HCT116 (cell line): ENCODE measurements around the gene CSHL1.
"Not testable (repeated sequence)": the region's sequence is repeated elsewhere in the genome, so short reads cannot be mapped to it uniquely, and the experiment has no call there.

Experiments
- CEBPB ChIP-seq: IDR thresholded peaks from 2 replicates; pipeline ENCODE4 v1.6.1; 2012; ENCODE audit warnings: low read depth
- EZH2 ChIP-seq: fragments of 200-600 bp; sonication (generic); IDR thresholded peaks from 2 replicates; pipeline ENCODE4 v1.6.1; 2017; ENCODE audit warnings: antibody characterized with exemption, mixed run types
- EZH2phosphoT487 ChIP-seq: fragments of 200-600 bp; IDR thresholded peaks from 2 replicates; pipeline ENCODE4 v1.6.1; 2018; ENCODE audit warnings: antibody characterized with exemption, borderline replicate concordance
- MAX ChIP-seq: IDR thresholded peaks from 2 replicates; pipeline ENCODE4 v1.6.1; 2012
- POLR2A ChIP-seq: IDR thresholded peaks from 2 replicates; pipeline ENCODE4 v1.7.0; 2011; ENCODE audit warnings: borderline replicate concordance; ENCODE audit not compliant: insufficient read depth, insufficient read length; ENCODE audit errors: extremely low read depth
- REST ChIP-seq: IDR thresholded peaks from 2 replicates; pipeline ENCODE4 v1.6.1; 2012; ENCODE audit warnings: low read depth
- SRF ChIP-seq: IDR thresholded peaks from 2 replicates; pipeline ENCODE4 v1.6.1; 2012; ENCODE audit warnings: low read depth
- TCF7L2 ChIP-seq: IDR thresholded peaks from 2 replicates; pipeline ENCODE4 v1.7.0; 2011; ENCODE audit warnings: borderline replicate concordance, inconsistent platforms; ENCODE audit not compliant: insufficient read depth, insufficient read length; ENCODE audit errors: extremely low read depth
- TF ChIP-seq, protein P1 (sequence below), 3 experiments: fragments of 200-600 bp in 1 of 3; sonication (generic) in 1 of 3; IDR thresholded peaks in 2 of 3; conservative IDR thresholded peaks in 1 of 3; 2 replicates each; pipeline ENCODE4 v1.5.1; 2012 to 2017; ENCODE audit warnings: low read depth in 2 of 3, low read length in 2 of 3, antibody characterized with exemption in 1 of 3, borderline replicate concordance in 1 of 3, control low read depth in 1 of 3, mild to moderate bottlenecking in 1 of 3, mixed read lengths in 1 of 3, mixed run types in 1 of 3, moderate library complexity in 1 of 3; ENCODE audit not compliant: insufficient read depth in 1 of 3
- TF ChIP-seq, protein P2 (sequence below): IDR thresholded peaks from 2 replicates; pipeline ENCODE4 v1.6.1; 2011; ENCODE audit warnings: mild to moderate bottlenecking, low read length, moderate library complexity; ENCODE audit not compliant: insufficient replicate concordance; ENCODE audit errors: extremely low read depth

DNA sequence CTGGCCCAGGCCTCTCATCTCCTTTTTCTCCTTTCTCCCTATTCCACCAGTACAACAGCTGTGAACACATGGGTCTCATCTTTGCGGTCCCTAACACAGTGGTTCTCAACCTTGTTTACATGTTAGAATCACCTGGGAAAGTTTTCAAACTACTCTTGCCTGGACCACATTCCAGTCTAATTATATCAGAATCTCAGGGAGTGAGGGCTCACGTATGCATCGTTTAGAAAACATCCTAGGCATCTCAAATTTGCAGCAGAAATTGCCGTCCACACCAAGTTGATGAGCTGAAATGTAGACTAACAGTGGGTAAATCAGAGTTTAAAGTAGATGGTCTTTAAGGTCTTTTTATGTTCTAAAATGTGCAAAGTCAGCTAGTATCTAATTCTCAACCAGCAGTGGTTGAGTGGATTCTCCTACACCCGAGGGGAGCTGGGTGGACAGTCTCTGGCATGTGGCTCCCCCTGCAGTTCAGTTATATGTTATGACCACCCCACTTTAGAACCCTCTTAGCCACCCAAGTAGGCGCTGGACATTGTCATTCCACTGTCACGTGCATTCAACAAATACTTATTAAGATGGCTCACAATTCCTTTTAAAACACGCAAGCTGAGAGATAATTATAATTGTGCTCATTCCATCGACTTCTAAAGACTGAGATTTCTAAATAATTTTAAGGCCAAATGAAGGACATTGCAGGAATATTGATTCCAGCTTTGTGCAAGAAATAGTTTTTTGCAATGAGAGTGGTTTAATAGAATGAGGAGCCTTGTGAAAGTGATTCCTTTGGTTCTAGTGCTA lies 41.4 kb downstream of the CSHL1 start:
- TF ChIP-seq, protein P1, sequence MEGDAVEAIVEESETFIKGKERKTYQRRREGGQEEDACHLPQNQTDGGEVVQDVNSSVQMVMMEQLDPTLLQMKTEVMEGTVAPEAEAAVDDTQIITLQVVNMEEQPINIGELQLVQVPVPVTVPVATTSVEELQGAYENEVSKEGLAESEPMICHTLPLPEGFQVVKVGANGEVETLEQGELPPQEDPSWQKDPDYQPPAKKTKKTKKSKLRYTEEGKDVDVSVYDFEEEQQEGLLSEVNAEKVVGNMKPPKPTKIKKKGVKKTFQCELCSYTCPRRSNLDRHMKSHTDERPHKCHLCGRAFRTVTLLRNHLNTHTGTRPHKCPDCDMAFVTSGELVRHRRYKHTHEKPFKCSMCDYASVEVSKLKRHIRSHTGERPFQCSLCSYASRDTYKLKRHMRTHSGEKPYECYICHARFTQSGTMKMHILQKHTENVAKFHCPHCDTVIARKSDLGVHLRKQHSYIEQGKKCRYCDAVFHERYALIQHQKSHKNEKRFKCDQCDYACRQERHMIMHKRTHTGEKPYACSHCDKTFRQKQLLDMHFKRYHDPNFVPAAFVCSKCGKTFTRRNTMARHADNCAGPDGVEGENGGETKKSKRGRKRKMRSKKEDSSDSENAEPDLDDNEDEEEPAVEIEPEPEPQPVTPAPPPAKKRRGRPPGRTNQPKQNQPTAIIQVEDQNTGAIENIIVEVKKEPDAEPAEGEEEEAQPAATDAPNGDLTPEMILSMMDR (IDR thresholded peaks at IDR 0.05 in 2 of 3, conservative IDR thresholded peaks at IDR 0.05 in 1 of 3; ENCODE audit: borderline replicate concordance in 1 of 3, insufficient read depth in 1 of 3, low read depth in 2 of 3, low read length in 2 of 3), result peak; percentile 9 to 53 (median 51); a peak in 4 of 6 replicates
- not testable (repeated sequence) for TF ChIP-seq MAX, EZH2, SRF, CEBPB, POLR2A, TCF7L2, REST, EZH2phosphoT487
- TF ChIP-seq, protein P2, sequence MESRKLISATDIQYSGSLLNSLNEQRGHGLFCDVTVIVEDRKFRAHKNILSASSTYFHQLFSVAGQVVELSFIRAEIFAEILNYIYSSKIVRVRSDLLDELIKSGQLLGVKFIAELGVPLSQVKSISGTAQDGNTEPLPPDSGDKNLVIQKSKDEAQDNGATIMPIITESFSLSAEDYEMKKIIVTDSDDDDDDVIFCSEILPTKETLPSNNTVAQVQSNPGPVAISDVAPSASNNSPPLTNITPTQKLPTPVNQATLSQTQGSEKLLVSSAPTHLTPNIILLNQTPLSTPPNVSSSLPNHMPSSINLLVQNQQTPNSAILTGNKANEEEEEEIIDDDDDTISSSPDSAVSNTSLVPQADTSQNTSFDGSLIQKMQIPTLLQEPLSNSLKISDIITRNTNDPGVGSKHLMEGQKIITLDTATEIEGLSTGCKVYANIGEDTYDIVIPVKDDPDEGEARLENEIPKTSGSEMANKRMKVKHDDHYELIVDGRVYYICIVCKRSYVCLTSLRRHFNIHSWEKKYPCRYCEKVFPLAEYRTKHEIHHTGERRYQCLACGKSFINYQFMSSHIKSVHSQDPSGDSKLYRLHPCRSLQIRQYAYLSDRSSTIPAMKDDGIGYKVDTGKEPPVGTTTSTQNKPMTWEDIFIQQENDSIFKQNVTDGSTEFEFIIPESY, result not testable (repeated sequence)
